ENCODE results near the gene DIABLO. TPM values are rescaled to one million over a fixed set of nuclear protein-coding genes. Genes with fewer than 3 reads are reported as not detected.

DIABLO gene
- total RNA-seq, 2 experiments from 2014 or later: 46.3 to 47.0 TPM

Other genes with a start within 250 kb of the DIABLO start
- gene BCL7A, start 204.2 kb downstream of the DIABLO start, total RNA-seq: 1 to 10 TPM; 6.4 to 6.6 TPM
- 10 to 100 TPM; 17.7 to 26.4 TPM for gene MLXIP, start 147.3 kb downstream of the DIABLO start, total RNA-seq
- gene IL31, start 51.8 kb downstream of the DIABLO start, total RNA-seq: 1 to 10 TPM; 2.1 to 4.0 TPM
- gene LRRC43, start 42.9 kb downstream of the DIABLO start, total RNA-seq: under 1 TPM in 1 of 2 experiments, not detected in 1; 0.37 TPM
- gene B3GNT4, start 22.3 kb downstream of the DIABLO start, total RNA-seq: 1 to 10 TPM; 2.0 to 2.6 TPM
- 10 to 100 TPM; 24.8 to 26.4 TPM for gene VPS33A, start 40.4 kb upstream of the DIABLO start, total RNA-seq
- gene CLIP1, start 196.6 kb upstream of the DIABLO start, total RNA-seq: 10 to 100 TPM; 53.9 to 58.6 TPM

Measured in activated CD4-positive, alpha-beta T cell treated with anti-CD3 and anti-CD28 coated beads for 36 hours (primary cell).